ENCODE results near the gene UVRAG.

UVRAG gene

GRCh38 chr11:75809991-75810390 is 5.0 kb upstream of the UVRAG start:
- DNase-seq (ENCODE audit: low spot score) = no peak

- no peak for DNase-seq (ENCODE audit: low spot score)
These were observed 4.2 kb upstream of the UVRAG start for GRCh38 chr11:75810637-75811390.

- no peak for DNase-seq (ENCODE audit: low spot score)
These were observed 3.5 kb upstream of the UVRAG start for GRCh38 chr11:75811485-75811884.

- DNase-seq (ENCODE audit: low spot score) = no peak
These were observed 2.4 kb upstream of the UVRAG start for GRCh38 chr11:75812542-75813040.

GRCh38 chr11:75813124-75813523 is 1.9 kb upstream of the UVRAG start:
- DNase-seq (ENCODE audit: low spot score) = no peak

- DNase-seq (ENCODE audit: low spot score) = no peak
These were observed 1.4 kb upstream of the UVRAG start for GRCh38 chr11:75813622-75814039.

- peak; percentile 56 for DNase-seq (ENCODE audit: low spot score)
These were observed 690 bp upstream of the UVRAG start for GRCh38 chr11:75814363-75814676.

- DNase-seq (ENCODE audit: low spot score) = peak; percentile 70
These were observed 547 bp downstream of the UVRAG start for GRCh38 chr11:75815345-75816168.

- no peak for DNase-seq (ENCODE audit: low spot score)
These were observed 1.7 kb downstream of the UVRAG start for GRCh38 chr11:75816561-75817239.

- no peak for DNase-seq (ENCODE audit: low spot score)
These were observed 5.6 kb downstream of the UVRAG start for GRCh38 chr11:75820645-75821044.

GRCh38 chr11:75821202-75821601 is 6.2 kb downstream of the UVRAG start:
- no peak for DNase-seq (ENCODE audit: low spot score)

GRCh38 chr11:75822541-75822940 is 7.5 kb downstream of the UVRAG start:
- no peak for DNase-seq (ENCODE audit: low spot score)

- no peak for DNase-seq (ENCODE audit: low spot score)
These were observed 8.4 kb downstream of the UVRAG start for GRCh38 chr11:75823415-75823814.

- DNase-seq (ENCODE audit: low spot score) = no peak
These were observed 8.9 kb downstream of the UVRAG start for GRCh38 chr11:75823946-75824345.

GRCh38 chr11:75826461-75827230 is 11.6 kb downstream of the UVRAG start:
- DNase-seq (ENCODE audit: low spot score) = no peak

GRCh38 chr11:75827562-75827961 is 12.6 kb downstream of the UVRAG start:
- DNase-seq (ENCODE audit: low spot score) = no peak

GRCh38 chr11:75831915-75832502 is 17.0 kb downstream of the UVRAG start:
- DNase-seq (ENCODE audit: low spot score) = no peak

- DNase-seq (ENCODE audit: low spot score) = no peak
These were observed 19.7 kb downstream of the UVRAG start for GRCh38 chr11:75834728-75835127.

- DNase-seq (ENCODE audit: low spot score) = no peak
These were observed 21.4 kb downstream of the UVRAG start for GRCh38 chr11:75836417-75836816.

- no peak for DNase-seq (ENCODE audit: low spot score)
These were observed 24.8 kb downstream of the UVRAG start for GRCh38 chr11:75839851-75840250.

- no peak for DNase-seq (ENCODE audit: low spot score)
These were observed 25.5 kb downstream of the UVRAG start for GRCh38 chr11:75840522-75840921.

- no peak for DNase-seq (ENCODE audit: low spot score)
These were observed 26.7 kb downstream of the UVRAG start for GRCh38 chr11:75841739-75842138.
